IMR-90 (cell line): ENCODE data around the gene RYK.

Source experiments
- BHLHE40 ChIP-seq: fragments of 150-350 bp; IDR thresholded peaks from 2 replicates; pipeline ENCODE4 v1.6.1; 2016; ENCODE audit warnings: mild to moderate bottlenecking, low read depth, low read length
- CEBPB ChIP-seq: IDR thresholded peaks from 2 replicates; pipeline ENCODE4 v1.6.1; 2012; ENCODE audit warnings: low read depth, low read length, improper control_type of control experiment
- CTCF ChIP-seq: conservative IDR thresholded peaks from 2 replicates; pipeline ENCODE4 v1.5.1; 2012; ENCODE audit warnings: mild to moderate bottlenecking, low read depth, low read length, improper control_type of control experiment
- MAFK ChIP-seq: IDR thresholded peaks from 2 replicates; pipeline ENCODE4 v1.6.1; 2012; ENCODE audit warnings: low read depth, low read length, improper control_type of control experiment
- MXI1 ChIP-seq: IDR thresholded peaks from 2 replicates; pipeline ENCODE4 v1.6.1; 2012; ENCODE audit warnings: low read depth, mild to moderate bottlenecking, low read length, moderate library complexity, borderline replicate concordance
- NFE2L2 ChIP-seq: fragments of 150-350 bp; IDR thresholded peaks from 2 replicates; pipeline ENCODE4 v1.6.1; 2016; ENCODE audit warnings: low read depth, mild to moderate bottlenecking, low read length
- POLR2A ChIP-seq: IDR thresholded peaks from 2 replicates; pipeline ENCODE4 v1.6.1; 2012; ENCODE audit warnings: mild to moderate bottlenecking, low read depth, low read length

GRCh38 chr3:134163096-134163495, 87.6 kb downstream of the RYK start:
- TF ChIP-seq CTCF (no peak), CEBPB (no peak), POLR2A (no peak), MAFK (no peak), NFE2L2 (no peak), BHLHE40 (no peak), MXI1 (no peak)
